HG03159 (cell line): ENCODE measurements around the gene GABRR1.
"Not testable (repeated sequence)": the region's sequence is repeated elsewhere in the genome, so short reads cannot be mapped to it uniquely, and the experiment has no call there.

Source experiments
- ATAC-seq: cut with Tn5 transposase; IDR thresholded peaks from one replicate; pipeline ENCODE4 v1.9.1; 2021; ENCODE audit warnings: mild to moderate bottlenecking, moderate library complexity; ENCODE audit not compliant: unreplicated experiment

Gene GABRR1

DNA sequence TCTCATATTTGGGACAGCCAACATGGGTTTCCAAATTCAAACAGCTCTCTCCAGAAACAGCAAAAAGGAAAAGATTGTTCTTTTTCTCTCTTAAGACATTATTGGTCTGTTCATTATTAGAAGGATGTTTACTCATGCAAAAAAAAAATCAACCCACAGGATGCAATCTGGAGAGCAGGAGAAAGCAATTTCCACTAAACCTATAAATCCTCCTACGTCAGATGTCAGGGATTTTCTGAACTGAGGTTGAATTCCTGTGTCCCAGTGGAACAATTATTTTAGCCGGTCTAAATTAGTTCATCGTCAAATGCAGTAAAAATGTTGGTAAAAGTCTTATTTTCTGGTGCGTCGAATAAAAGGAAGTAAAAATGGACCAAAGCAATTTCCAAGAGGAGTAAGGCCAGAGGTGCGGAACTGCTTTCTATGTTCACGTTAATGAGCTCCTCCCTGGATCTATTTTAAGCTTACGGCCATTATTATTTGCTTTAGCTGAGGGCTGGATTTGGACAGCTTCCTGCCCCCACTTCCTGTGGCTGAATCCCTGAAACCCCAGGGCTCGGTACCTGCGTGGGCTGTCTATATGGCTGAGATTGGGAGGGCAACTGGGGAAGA, at the start of gene GABRR1:
GABRR1 (minus strand) TSS at position 60 of the 612 bp plus-strand sequence; CDS start at position 24, 36 bp downstream.
- ATAC-seq = no peak

DNA sequence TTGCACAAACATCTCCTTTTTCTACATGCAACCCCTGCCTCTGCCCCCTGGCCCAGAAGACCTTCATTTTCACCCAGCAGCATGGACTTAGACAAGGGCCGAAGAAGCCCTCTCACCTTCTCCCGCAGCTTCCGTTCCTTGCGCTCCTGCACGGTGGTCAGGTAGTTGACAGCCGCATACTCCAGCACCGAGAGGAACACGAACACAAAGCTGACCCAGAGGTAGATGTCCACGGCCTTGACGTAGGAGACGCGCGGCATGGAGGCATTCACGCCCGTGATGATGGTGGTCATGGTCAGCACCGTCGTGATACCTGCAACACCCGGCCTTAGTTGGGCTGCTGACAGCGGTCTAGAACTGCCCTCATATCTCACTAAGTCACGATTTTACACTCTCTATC, 47.1 kb upstream of the GABRR1 start:
- ATAC-seq = no peak

DNA sequence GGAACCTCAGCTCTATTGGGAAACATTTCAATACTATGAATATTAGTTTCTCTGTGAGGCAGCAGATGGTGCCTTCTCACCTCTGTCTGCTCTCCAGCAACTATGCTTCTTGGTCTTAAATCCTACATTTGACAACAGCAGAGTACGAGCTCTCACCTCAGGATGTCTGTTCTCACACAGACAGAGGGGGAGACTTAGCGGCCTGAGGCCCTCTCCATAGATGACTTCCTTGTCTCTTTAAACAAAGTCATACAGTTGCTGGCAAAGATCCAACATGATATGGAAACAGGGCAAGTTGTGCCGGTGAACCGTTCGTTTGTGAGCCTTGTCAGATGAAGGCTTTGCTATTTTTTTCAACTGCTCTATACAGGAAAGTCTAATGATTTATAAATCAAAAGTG, 43.7 kb upstream of the GABRR1 start:
- no peak for ATAC-seq

DNA sequence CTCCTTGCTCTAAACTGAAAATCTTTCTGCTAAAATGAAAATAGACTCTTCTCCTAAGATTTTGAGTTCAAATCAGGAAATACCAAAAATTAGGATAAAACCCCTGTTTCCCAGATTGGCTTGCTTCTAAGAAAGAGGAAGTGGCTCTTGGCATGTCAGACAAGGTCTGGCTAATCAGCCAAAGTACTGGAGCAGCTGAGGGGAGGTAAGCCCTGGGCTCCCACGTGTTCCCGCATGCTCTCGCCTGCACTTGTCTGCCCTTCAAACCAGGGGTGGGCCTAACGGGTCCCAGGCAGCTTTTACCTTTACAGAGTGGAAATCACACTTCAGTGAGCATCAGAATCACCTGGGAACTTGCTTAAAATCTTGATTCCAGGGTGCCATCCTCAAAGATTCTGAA, 43.2 kb upstream of the GABRR1 start:
- no peak for ATAC-seq

DNA sequence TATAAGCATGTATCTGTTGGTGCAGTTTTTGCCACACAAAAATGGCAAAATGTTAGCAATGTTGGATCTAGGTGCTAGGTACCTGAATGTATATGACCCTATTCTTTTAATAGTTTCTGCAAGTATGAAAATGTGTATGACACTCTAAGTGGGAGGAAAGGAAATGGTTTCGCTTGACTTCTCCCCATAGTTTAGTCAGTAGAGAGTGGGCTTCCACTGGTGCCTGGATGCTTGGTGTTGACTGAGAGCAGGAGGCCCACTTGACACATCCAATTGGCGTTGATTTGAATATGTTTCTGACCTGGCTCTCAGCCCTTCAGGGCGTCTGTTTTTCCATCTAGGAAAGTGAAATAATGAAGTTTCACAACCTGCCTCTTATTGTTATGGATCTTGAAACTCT, 41.8 kb upstream of the GABRR1 start:
- no peak for ATAC-seq

DNA sequence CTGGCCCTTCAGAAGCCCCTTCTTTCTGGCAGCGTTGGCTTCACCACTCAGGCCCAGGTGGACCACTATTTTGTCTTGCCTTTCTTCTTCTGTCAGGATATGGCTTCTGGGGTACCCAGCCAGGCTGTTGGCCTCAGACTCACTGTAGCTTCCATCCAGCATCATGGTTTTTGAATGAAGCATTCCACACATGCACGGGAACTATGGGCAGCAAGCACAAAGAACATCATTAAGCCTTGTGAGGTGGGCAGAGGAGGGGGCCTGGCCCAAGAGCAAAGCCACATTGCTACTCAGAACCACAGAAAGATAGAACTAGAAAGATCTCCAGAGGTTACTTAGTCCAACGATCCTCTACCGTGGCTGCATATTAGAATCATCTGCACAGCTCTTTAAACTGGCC, 40.6 kb upstream of the GABRR1 start:
- no peak for ATAC-seq

DNA sequence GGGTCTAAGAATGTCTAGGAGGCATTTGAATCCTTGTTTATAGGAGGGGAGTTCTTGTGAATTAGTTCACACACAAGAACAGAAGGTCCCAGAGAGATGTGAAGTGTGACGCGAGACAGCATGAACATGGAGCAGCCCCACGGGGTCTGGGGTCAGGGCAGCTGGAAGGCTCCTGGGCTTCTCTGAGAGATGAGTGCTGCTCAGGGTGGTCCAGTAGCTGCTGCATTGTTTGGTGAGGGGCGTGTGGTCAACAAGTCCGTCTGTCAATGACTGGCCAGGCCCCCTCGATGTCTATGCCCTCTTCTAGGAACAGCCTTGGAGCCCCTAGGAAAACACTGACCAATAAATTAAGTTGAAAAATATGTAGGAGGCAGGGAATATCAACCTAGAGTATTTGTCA, 40.2 kb upstream of the GABRR1 start:
- no peak for ATAC-seq

DNA sequence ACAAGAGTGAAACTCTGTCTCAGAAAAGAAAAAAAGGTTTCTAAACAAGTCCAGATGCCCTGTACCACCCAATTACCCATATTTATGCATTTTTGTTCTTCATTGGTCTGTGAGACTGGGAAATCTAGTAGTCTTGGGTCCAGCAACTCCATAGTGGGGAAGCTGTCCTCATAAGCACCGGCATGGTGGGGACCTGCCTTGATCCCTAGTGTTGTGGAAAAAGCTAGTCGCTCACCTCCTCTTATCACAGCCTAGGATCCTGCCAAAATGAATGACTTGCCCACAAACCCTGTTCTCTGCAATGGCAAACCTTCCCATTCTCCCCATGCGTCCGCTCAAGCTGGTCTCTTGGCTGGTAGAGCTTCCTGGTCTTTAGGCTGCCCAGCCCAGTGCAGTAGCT, 38.3 kb upstream of the GABRR1 start:
- no peak for ATAC-seq

DNA sequence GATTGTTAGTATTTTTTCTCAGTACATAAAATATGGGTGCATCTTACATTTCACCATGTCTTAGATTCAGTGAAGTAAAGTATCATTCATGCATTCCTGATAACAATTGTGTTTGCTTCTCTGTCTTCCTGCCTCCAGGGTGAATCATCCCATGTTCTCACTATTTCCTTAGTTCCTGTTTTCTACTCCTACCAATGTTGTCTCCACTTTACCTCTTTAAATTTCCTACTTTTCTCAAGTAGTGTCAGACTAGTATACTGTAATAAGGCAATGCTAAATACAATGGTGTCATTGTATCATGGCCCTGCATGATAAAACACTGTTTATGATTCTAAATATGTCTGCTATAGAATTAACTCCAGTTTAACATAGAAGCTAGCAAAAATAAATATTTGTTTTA, 37.4 kb upstream of the GABRR1 start:
- ATAC-seq = no peak

DNA sequence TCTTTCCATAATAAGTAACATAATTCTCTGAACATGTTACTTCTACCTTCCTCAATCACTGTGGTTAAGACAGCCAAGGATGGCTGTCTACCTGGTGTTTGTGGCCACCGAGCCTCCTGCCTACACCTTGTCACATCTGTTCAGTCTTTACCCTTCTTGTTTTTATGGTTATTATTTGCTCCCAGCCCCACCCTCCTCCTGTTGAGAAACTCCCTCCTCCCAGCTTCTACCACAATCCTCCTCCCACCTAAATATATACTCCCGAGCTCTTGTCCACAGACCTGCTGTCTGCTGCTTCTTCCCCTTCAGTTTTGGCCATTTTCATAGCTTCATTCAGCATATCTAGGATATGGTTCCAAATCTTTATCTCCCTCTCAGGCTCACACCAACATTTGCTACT, 35.7 kb upstream of the GABRR1 start:
- ATAC-seq = no peak

DNA sequence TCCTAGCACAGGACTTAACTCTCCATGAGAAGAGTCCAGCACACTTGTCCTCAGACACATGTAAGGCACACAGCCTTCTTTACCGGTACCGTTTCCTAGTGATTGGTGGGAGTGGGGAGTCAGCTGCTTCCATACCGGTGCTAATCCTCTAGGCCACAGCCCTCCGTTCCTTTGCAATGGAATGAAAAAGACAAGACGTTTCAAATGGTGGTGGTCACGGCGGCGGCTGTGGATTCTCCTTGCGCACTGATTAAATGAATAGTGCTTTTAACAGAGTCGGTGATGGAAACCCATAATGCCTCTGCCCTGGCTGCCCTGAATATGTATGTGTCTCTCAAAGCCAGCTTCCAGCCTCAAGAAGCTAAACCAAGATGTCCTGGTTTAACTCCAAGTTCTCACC, 34.8 kb upstream of the GABRR1 start:
- ATAC-seq = no peak

DNA sequence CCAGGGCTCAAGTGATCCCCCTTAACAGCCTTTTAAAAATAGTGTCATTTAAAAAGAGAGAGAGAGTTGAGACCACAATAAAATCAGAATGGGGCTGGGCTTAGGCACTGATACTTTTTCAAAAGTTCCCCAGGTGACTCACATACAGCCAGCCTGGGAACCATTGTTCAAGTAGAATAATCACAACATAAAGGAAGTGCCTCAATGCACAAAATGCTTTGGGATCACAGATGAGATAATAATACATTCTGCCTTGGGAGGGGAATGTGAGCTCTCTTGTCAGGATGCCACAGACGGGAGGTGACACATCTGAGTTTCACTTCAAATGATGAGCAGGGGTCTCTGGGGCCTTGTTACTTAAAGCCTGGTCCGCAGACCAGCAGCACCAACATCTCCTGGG, 34.0 kb upstream of the GABRR1 start:
- no peak for ATAC-seq

DNA sequence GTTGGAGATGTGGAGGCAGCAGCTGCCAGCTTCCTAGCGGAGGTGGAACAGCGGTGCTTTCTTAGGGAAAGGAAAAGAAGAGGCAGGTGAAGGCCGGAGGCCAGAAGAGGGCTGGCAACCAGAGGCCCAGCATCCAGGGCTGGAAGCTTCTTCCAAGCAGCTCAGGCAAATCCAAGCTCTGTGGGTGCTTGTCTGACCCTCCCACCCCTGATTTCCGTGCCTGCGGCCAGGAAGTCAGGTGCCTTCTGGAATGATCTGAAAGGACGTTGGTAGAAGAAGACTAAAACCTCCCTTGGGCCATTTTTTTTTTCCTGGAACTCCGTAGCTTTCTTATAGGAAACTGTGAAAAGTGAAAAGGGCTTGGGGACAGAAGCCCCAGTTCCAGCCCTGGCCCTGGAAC, 33.1 kb upstream of the GABRR1 start:
- ATAC-seq = no peak

DNA sequence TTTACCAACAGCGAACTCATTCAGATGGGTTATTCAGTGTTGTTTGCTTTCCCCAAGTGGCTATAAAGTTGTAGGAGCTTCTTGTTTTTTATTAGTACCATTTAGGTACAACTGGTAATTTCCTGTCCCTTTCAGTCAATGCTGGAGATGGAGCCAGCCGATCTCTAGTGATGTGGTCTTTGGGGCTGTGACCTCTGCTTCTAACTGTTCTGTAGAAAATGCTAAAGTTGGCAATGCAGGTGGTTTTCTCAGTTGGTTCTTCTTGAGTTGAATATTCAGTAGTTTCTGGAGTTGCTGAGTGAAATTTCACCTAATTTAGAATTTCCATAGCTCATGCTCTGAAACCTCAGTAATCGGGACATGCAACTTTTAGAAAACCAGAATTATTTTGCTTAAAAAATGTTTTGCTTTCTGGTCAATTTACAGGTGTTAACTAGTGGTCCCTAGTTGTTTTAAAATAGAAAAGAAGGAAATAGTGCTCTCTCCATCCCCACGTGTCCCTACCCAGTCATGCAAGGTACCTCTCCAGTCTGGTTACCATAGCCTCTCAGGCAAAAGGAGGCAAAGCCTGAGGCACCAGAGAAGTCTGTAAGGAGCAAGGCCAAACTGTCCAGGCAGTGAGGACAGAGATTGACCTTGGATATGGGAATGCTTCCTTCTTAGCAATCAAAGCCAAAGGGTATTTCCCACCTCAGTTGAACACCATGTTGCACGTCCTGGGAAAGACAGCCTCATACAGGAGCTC, 27.3 kb upstream of the GABRR1 start:
- no peak for ATAC-seq

DNA sequence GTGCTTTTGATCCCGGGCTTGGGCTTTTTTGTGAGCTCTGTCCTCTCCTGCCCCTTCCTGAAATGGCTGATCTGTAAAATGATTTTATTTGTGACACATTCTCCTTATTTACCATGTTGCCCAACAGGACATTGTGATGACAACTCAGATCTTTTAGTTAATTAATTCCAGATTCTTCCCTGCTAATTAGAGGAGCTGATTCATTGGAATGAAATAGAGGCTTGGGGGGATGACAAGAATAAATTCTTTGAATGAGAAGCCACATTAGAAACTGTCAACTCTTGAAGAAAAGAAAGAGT, 26.1 kb upstream of the GABRR1 start:
- no peak for ATAC-seq

DNA sequence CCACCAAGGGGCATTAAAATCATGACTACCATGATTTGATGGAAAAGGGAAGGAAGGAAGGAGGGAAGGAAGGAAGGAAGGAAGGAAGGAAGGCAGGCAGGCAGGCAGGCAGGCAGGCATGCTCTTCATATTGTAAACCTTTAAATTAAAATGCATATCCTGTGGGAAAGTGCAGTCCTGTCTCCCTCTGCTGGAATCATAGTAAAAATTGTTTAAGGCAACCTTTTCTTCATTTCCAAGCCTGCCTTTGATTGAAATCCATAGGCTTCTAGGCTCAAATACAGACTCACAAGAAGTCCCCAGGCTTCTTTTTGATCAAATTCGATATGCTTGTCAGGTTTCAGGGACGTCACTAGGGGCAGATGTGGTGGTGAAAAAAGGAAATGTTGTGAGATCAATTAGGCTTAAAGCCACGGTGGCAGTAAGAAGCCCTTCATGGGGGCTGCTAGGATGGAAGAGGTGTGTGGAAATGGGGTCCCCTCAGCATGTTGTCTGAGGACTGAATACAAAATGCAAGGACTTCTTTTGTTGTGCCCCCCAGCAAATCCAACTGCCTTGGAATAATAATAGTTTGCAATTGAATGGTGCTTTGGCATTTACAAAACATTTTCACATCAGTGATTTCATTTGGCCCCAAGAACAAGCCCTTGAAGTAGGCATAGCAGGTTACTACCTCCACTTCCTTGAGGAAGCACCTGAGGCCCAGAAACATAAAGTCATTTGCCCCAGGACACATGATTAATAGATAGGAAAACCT, 25.6 kb upstream of the GABRR1 start:
- no peak for ATAC-seq

DNA sequence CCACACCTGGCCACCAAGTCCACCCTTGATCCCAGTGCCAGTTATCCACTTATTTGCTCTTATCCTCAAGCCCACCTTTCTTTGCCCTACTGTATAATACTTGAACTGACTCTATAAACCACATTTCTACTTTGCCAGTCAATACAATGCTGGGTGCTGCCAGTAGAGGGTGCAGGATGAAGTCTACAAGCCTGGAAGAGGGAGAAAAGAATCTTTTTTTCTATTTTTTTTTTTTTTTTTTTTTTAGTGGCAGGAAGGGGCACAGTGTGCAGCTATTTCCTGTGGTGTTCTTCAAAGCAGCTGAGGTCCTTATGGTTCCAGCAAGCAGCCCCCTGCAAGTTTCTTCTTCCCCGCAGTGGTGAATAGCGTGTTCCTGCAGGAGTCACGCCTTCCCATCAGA, 22.2 kb upstream of the GABRR1 start:
- ATAC-seq = no peak

DNA sequence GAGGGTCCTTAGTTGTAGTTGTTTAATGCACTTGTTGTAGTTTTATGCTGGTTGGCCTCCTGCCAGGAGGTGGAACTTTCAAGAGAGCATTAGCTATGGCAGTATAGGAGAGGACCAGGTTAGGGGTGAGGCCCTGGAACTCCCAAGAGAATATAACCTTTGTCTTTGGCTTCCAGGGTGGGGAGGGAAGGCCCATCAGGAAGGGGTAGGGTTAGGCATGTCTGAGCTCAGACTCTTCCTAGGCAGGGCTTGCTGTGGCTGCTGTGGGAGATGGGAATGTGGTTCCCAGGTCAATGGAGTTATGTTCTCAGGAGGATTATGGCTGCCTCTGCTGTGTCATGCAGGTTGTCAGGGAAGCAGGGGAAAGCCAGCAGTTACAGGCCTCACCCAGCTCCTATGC, 20.0 kb upstream of the GABRR1 start:
- ATAC-seq = no peak

DNA sequence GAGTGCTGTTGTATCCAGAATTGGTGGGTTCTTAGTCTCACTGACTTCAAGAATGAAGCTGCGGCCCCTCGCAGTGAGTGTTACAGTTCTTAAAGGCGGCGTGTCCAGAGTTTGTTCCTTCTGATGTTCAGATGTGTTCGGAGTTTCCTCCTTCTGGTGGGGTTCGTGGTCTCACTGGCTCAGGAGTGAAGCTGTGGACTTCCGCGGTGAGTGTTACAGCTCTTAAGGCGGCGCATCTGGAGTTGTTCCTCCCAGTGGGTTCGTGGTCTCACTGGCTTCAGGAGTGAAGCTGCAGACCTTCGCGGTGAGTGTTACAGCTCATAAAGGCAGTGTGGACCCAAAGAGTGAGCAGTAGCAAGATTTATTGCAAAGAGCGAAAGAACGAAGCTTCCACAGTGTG, 16.4 kb upstream of the GABRR1 start:
- not testable (repeated sequence) for ATAC-seq

DNA sequence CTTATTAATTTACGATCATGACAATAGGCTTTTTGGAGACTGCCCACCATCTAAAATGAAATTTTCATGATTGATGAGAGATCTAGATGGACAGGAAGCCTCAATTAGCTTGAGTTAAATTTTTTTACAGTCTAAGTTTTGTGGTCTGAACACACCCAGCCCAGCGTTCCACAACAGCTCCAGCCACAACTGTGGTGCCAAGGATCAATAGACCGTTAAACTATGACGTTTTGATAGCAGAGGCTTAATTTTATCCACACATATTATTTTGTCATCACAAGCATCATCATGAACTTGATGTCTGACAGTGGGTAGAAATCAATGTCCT, 5.5 kb upstream of the GABRR1 start:
- no peak for ATAC-seq

DNA sequence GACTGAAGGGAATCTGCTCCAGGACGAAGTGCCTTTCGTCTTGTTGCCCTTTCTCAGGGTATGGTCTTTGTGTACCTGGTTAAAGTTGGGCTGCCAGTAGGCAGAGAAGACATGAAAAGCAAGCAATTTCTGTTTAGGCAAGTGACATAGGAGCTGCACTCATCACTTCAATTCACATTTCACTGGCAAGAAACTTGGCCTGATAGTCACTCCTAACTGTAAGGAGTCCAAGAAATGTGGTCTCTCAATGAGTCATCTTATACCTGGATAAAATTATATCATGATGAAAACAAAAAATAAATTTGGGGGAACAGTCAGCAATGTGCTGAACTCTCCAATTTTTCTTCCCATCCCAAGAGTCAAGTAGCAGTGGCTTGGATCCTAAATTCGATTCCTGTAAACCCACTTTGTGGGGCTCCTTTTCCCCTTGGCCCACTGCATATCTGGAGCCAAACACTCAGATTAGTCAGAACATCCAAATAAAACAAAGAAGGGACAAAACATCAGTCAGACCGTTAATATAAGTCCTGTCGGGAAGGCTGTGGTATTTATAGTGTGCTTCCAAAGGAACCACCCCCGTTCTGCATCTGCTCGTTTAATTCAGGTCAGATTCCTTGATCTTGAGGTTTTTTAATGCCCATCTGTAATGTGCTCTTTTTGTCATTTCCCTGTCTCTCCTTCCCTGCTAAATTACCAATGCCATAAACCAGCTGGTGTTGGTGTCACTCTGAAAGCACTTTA, 5.0 kb upstream of the GABRR1 start:
- ATAC-seq = no peak

DNA sequence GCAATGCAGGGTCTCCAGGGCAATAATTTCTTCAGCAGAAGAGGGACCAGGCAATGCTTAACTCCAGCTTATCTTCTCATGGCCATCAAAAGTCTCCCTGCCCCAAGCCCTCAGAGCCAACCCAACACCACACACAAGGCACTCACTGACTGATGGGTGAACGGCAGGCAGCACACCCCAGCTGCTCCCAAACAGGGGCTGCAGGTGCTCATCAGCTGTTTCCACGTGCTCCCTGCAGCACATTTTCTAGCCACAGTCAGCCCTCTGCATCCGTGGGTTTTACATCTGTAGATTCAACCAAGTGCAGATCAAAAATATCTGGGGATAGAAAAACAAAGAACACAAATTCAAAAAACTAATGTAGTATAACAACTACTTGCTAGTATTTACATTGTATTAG, 4.0 kb upstream of the GABRR1 start:
- no peak for ATAC-seq
